Left colon (tissue), 2 donors: ENCODE data around the gene FBXO31. TPM values are rescaled to one million over a fixed set of nuclear protein-coding genes. Genes with fewer than 3 reads are reported as not detected.

Experiments used
- ATAC-seq: fragments of 200-7000 bp; cut with Tn5 transposase; one replicate; pipeline ENCODE4 v1.9.1; 2020; ENCODE audit warnings: mild to moderate bottlenecking, moderate library complexity
- DNase-seq, 2 donors: peaks; one replicate each; pipeline ENCODE4 v3.0.0-alpha.2; 2020
- intact Hi-C, 2 donors: fragments of 100-400 bp; cut with DNase I in 1 of 2; cut with micrococcal nuclease in 1 of 2; formaldehyde crosslinking; loops; one replicate each; pipeline versions ENCODE4 v1.11.2 to v1.14.0; 2022; cut with DNase I, micrococcal nuclease
- total RNA-seq, 2 donors: library from RNA; stranded (reverse); fragmentation: NEBNext Ultra II Directional; extraction: Animal tissue kit (Norgen Biotek cat#: 25700); gene quantifications; one replicate each; pipeline ENCODE4 v1.2.1, GENCODE V29; 2021
- donor health status: DM: no; HTN: no; CAD: no.
- donor health status: DM: yes; HTN: yes; CAD: no.

FBXO31 gene
- total RNA-seq, 2 donors from 2014 or later, result 57.5 to 79.8 TPM

- intact Hi-C loops, result loop anchor here in 1 of 2 donors (10.0 kb wide), 2 partner anchors 132 to 222 kb away; no protein-coding TSS in a partner anchor
- ATAC-seq, result no peak
Measured at GRCh38 chr16:87412996-87413421, 29.4 kb upstream of the FBXO31 start.

GRCh38 chr16:87412371-87412995 is 28.9 kb upstream of the FBXO31 start:
- intact Hi-C loops, result loop anchor here in 1 of 2 donors (10.0 kb wide), 2 partner anchors 132 to 222 kb away; no protein-coding TSS in a partner anchor
- DNase-seq, result no peak
- no peak for ATAC-seq

More at GRCh38 chr16:87412996-87413421, 29.4 kb upstream of the FBXO31 start:
- DNase-seq, result no peak

GRCh38 chr16:87411375-87412271 is 28.0 kb upstream of the FBXO31 start:
- intact Hi-C loops, result loop anchor here in 1 of 2 donors (10.0 kb wide), 2 partner anchors 133 to 223 kb away; no protein-coding TSS in a partner anchor
- DNase-seq (no peak), ATAC-seq (peak; percentile 63)

- no peak for DNase-seq
- intact Hi-C loops, result loop anchor here in 1 of 2 donors (10.0 kb wide), 2 partner anchors 134 to 224 kb away; no protein-coding TSS in a partner anchor
- no peak for ATAC-seq
Measured at GRCh38 chr16:87410968-87411367, 27.4 kb upstream of the FBXO31 start.

GRCh38 chr16:87410530-87410929 is 27.0 kb upstream of the FBXO31 start:
- ATAC-seq (no peak), DNase-seq (no peak)
- intact Hi-C loops, result loop anchor here in 1 of 2 donors (10.0 kb wide), 2 partner anchors 134 to 224 kb away; no protein-coding TSS in a partner anchor

- DNase-seq, result no peak
- ATAC-seq, result no peak
- intact Hi-C loops, result loop anchor here (10.0 kb wide), 3 partner anchors 135 to 225 kb away; no protein-coding TSS in a partner anchor
Measured at GRCh38 chr16:87409781-87410180, 26.2 kb upstream of the FBXO31 start.

GRCh38 chr16:87409153-87409552 is 25.6 kb upstream of the FBXO31 start:
- no peak for DNase-seq
- ATAC-seq, result no peak
- intact Hi-C loops, result loop anchor here in 1 of 2 donors (10.0 kb wide), 1 partner anchor 156 kb away; no protein-coding TSS in a partner anchor

GRCh38 chr16:87407511-87408112 is 24.0 kb upstream of the FBXO31 start:
- ATAC-seq (peak; percentile 43), DNase-seq (no peak)
- intact Hi-C loops, result loop anchor here in 1 of 2 donors (10.0 kb wide), 1 partner anchor 157 kb away; no protein-coding TSS in a partner anchor

- ATAC-seq (no peak), DNase-seq (no peak)
- intact Hi-C loops, result loop anchor here in 1 of 2 donors (10.0 kb wide), 1 partner anchor 158 kb away; no protein-coding TSS in a partner anchor
Measured at GRCh38 chr16:87406495-87407088, 23.0 kb upstream of the FBXO31 start.

- peak; percentile 18 for ATAC-seq
- no peak for DNase-seq
- intact Hi-C loops, result loop anchor here in 1 of 2 donors (10.0 kb wide), 1 partner anchor 160 kb away; no protein-coding TSS in a partner anchor
Measured at GRCh38 chr16:87404764-87405625, 21.4 kb upstream of the FBXO31 start.

GRCh38 chr16:87395181-87395842 is 11.7 kb upstream of the FBXO31 start:
- intact Hi-C loops, result loop anchor here in 1 of 2 donors (10.0 kb wide), 1 partner anchor 239 kb away; no protein-coding TSS in a partner anchor
- no peak for DNase-seq

GRCh38 chr16:87393680-87394055 is 10.1 kb upstream of the FBXO31 start:
- intact Hi-C loops, result loop anchor here (5.0 to 10.0 kb wide), 2 partner anchors 76 to 241 kb away; partner anchors contain the start of gene C16orf95 (in 1 of the 2)
- ATAC-seq (no peak), DNase-seq (no peak)

More at GRCh38 chr16:87395181-87395842, 11.7 kb upstream of the FBXO31 start:
- ATAC-seq, result no peak

GRCh38 chr16:87392821-87393679 is 9.5 kb upstream of the FBXO31 start:
- ATAC-seq, result no peak
- intact Hi-C loops, result loop anchor here (5.0 to 10.0 kb wide), 2 partner anchors 76 to 242 kb away; partner anchors contain the start of gene C16orf95 (in 1 of the 2)
- peak; percentile 56 to 74 for DNase-seq

- DNase-seq, result peak; percentile 94 to 97
- peak; percentile 69 for ATAC-seq
- intact Hi-C loops, result loop anchor here (5.0 to 10.0 kb wide), 2 partner anchors 75 to 243 kb away; partner anchors contain the start of gene C16orf95 (in 1 of the 2)
Measured at GRCh38 chr16:87391950-87392820, 8.6 kb upstream of the FBXO31 start, which contains the start of gene MAP1LC3B. Gene MAP1LC3B (plus strand): TSS chr16:87392336. CDS start chr16:87392428, 92 bp downstream.
